SK-N-MC (cell line): Measurements from ENCODE around the gene ZNF569.

Experiments
- EZH2 ChIP-seq: fragments of 200-600 bp; sonication (generic); IDR thresholded peaks from one replicate; pipeline ENCODE4 v1.6.1; 2017; ENCODE audit warnings: antibody characterized with exemption
- POLR2AphosphoS5 ChIP-seq: IDR thresholded peaks from 2 replicates; pipeline ENCODE4 v1.6.1; 2012; ENCODE audit warnings: mild to moderate bottlenecking, low read depth, low read length, borderline replicate concordance

DNA sequence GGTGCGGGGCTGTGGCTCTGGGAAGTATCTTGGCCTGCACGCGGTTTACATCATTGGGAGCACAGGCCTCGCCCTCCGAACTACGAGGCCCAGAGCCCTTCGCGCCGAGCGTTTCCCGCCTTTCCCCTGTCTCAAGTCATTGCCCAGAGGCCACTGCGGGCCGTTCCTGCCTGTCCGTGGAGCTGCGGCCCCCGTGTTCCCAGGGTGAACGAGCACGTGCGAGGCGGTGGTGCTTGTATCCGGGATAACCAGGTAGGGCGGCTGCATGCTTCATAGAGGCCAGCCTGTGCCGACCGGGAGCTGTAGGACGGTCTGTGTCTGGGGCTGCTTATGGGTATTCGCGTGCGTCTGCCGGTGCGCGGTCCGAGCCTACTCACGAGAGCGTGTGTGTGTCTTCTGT is 63.8 kb downstream of the ZNF569 start:
- TF ChIP-seq EZH2 (no peak), POLR2AphosphoS5 (no peak)
